Measurements from ENCODE around the gene ATP6V0E2. TPM values are rescaled to one million over a fixed set of nuclear protein-coding genes. Genes with fewer than 3 reads are reported as not detected.

ATP6V0E2 gene
- total RNA-seq, 1 experiment from 2014 or later, result 50.1 TPM

- no TSS peak for BruUV-seq (replicated peaks)
- ChIA-PET POLR2A (ENCODE audit: low non-redundant PET) (no interaction called here), CTCF (no interaction called here)
- no peak for DNase-seq (ENCODE audit: low spot score)
- Histone ChIP-seq H3K9me3 (ENCODE audit: low read depth, low read length, poor library complexity, severe bottlenecking) (no peaks in the 10 kb centered on the region), H3K27me3 (replicated peaks; ENCODE audit: insufficient read depth, low read depth, low read length, poor library complexity) (no peaks in the 10 kb centered on the region), H3K27ac (ENCODE audit: low read depth, low read length, poor library complexity, severe bottlenecking) (no peak overlapping the region), H3K4me3 (ENCODE audit: low read depth, low read length, poor library complexity, severe bottlenecking) (no peak overlapping the region), H3K4me1 (ENCODE audit: insufficient read depth, low read length, poor library complexity, severe bottlenecking) (no peaks in the 10 kb centered on the region), H3K36me3 (ENCODE audit: insufficient read depth, low read length, poor library complexity, severe bottlenecking) (no peaks in the 10 kb centered on the region)
- intact Hi-C loops (cut with micrococcal nuclease; ENCODE audit: unreplicated experiment), result no loop called here
- TF ChIP-seq, protein P1, sequence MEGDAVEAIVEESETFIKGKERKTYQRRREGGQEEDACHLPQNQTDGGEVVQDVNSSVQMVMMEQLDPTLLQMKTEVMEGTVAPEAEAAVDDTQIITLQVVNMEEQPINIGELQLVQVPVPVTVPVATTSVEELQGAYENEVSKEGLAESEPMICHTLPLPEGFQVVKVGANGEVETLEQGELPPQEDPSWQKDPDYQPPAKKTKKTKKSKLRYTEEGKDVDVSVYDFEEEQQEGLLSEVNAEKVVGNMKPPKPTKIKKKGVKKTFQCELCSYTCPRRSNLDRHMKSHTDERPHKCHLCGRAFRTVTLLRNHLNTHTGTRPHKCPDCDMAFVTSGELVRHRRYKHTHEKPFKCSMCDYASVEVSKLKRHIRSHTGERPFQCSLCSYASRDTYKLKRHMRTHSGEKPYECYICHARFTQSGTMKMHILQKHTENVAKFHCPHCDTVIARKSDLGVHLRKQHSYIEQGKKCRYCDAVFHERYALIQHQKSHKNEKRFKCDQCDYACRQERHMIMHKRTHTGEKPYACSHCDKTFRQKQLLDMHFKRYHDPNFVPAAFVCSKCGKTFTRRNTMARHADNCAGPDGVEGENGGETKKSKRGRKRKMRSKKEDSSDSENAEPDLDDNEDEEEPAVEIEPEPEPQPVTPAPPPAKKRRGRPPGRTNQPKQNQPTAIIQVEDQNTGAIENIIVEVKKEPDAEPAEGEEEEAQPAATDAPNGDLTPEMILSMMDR (conservative IDR thresholded peaks at IDR 0.05; ENCODE audit: low read depth, low read length), result no peak
These were observed 5.0 kb upstream of the ATP6V0E2 start for GRCh38 chr7:149868623-149869290.

DNA sequence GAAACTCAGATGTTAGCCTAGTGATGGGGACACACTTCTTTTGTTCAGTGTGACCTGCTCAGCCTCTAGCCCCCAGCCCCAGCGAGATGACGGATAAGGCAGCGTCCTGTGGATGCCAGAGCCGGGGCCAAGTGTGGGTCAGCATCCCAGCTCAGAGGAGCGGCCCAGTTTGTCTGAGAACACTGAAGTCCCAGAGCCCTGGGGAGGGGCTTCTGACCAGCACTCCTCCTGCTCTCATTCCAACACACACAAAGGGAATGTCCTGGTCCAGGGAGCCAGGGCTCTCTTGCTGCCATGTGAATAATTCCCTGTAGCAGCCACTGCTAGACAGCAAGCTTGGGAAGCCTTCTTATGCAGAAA, 4.5 kb upstream of the ATP6V0E2 start:
- Histone ChIP-seq H3K27me3 (replicated peaks; ENCODE audit: insufficient read depth, low read depth, low read length, poor library complexity) (no peaks in the 10 kb centered on the region), H3K36me3 (ENCODE audit: insufficient read depth, low read length, poor library complexity, severe bottlenecking) (no peaks in the 10 kb centered on the region), H3K9me3 (ENCODE audit: low read depth, low read length, poor library complexity, severe bottlenecking) (no peaks in the 10 kb centered on the region), H3K4me1 (ENCODE audit: insufficient read depth, low read length, poor library complexity, severe bottlenecking) (peaks cover 3% of the 10 kb centered on the region), H3K27ac (ENCODE audit: low read depth, low read length, poor library complexity, severe bottlenecking) (no peak overlapping the region), H3K4me3 (ENCODE audit: low read depth, low read length, poor library complexity, severe bottlenecking) (no peak overlapping the region)
- intact Hi-C loops (cut with micrococcal nuclease; ENCODE audit: unreplicated experiment), result no loop called here
- CTCF ChIA-PET, result no interaction called here
- TF ChIP-seq, protein P1 (conservative IDR thresholded peaks at IDR 0.05; ENCODE audit: low read depth, low read length), result no peak
- no peak for TF ChIP-seq EZH2 (IDR thresholded peaks at IDR 0.05; ENCODE audit: borderline replicate concordance, low read depth, low read length, poor library complexity, severe bottlenecking)
- BruUV-seq (replicated peaks), result no TSS peak
- POLR2A ChIA-PET (ENCODE audit: low non-redundant PET), result no interaction called here
- DNase-seq (ENCODE audit: low spot score), result no peak

GRCh38 chr7:149869867-149870266, 3.9 kb upstream of the ATP6V0E2 start:
- DNase-seq (ENCODE audit: low spot score), result no peak
- POLR2A ChIA-PET (ENCODE audit: low non-redundant PET), result no interaction called here
- Histone ChIP-seq H3K4me1 (ENCODE audit: insufficient read depth, low read length, poor library complexity, severe bottlenecking) (peaks cover 9% of the 10 kb centered on the region), H3K27ac (ENCODE audit: low read depth, low read length, poor library complexity, severe bottlenecking) (no peak overlapping the region), H3K9me3 (ENCODE audit: low read depth, low read length, poor library complexity, severe bottlenecking) (no peaks in the 10 kb centered on the region), H3K27me3 (replicated peaks; ENCODE audit: insufficient read depth, low read depth, low read length, poor library complexity) (no peaks in the 10 kb centered on the region), H3K4me3 (ENCODE audit: low read depth, low read length, poor library complexity, severe bottlenecking) (no peak overlapping the region), H3K36me3 (ENCODE audit: insufficient read depth, low read length, poor library complexity, severe bottlenecking) (no peaks in the 10 kb centered on the region)
- TF ChIP-seq, protein P1 (conservative IDR thresholded peaks at IDR 0.05; ENCODE audit: low read depth, low read length), result no peak
- no peak for TF ChIP-seq EZH2 (IDR thresholded peaks at IDR 0.05; ENCODE audit: borderline replicate concordance, low read depth, low read length, poor library complexity, severe bottlenecking)
- intact Hi-C loops (cut with micrococcal nuclease; ENCODE audit: unreplicated experiment), result no loop called here
- CTCF ChIA-PET, result no interaction called here
- BruUV-seq (replicated peaks), result no TSS peak

All from A673 (cell line).